HG02678 (cell line): ENCODE results near the gene MAN1C1.

Experiments used
- ATAC-seq: cut with Tn5 transposase; IDR thresholded peaks from one replicate; pipeline ENCODE4 v1.9.1; 2021; ENCODE audit warnings: mild to moderate bottlenecking, moderate library complexity; ENCODE audit not compliant: unreplicated experiment

MAN1C1 gene

GRCh38 chr1:25616095-25616986 lies at the start of gene MAN1C1:
Gene MAN1C1 (plus strand): TSS chr1:25616791. CDS start chr1:25617798, 1,007 bp downstream.
- ATAC-seq: peak; percentile 67

GRCh38 chr1:25567710-25568089 lies 48.9 kb upstream of the MAN1C1 start:
- ATAC-seq: no peak

DNA sequence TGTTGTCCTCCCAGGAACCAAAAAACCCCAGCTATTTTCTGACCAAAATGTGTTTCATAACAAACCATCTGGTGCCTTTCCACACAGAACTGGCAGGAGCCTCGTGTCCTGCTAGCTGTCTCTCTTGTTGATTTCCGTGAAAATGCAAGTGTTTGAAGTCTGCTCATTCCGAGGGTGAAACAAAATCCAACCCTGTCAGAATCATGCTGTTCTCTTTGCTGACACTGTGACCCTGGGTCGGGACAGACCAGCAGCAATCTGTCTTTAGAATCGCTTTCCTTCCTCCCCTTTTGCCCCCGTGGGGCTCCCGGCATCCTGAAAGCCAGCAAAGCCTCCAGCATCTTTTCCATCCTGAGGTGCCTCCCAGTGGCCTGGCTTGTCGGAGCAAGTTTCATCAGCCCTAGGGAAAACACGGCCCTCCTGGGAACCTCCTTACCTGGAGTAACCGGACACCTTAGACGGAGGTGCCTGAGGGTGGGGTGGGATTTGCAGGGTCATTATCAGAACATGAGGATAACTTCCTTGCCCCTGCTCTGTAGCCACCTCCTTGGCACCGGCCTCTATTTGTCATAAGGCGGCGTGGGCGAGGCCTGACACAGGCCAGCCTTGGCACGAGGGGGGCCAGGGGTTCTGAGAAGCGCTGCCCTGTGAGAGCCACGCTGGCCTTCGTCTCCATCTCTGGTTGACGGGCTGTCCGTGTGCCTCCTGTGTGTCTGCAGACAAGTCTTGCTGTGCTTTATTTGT lies 48.3 kb upstream of the MAN1C1 start:
- no peak for ATAC-seq

- no peak for ATAC-seq
Measured at GRCh38 chr1:25568834-25569596, 47.6 kb upstream of the MAN1C1 start.

- no peak for ATAC-seq
Measured at GRCh38 chr1:25569597-25570396, 46.8 kb upstream of the MAN1C1 start.

- no peak for ATAC-seq
Measured at GRCh38 chr1:25570798-25571521, 45.6 kb upstream of the MAN1C1 start.

- no peak for ATAC-seq
Measured at GRCh38 chr1:25571522-25571970, 45.0 kb upstream of the MAN1C1 start.

DNA sequence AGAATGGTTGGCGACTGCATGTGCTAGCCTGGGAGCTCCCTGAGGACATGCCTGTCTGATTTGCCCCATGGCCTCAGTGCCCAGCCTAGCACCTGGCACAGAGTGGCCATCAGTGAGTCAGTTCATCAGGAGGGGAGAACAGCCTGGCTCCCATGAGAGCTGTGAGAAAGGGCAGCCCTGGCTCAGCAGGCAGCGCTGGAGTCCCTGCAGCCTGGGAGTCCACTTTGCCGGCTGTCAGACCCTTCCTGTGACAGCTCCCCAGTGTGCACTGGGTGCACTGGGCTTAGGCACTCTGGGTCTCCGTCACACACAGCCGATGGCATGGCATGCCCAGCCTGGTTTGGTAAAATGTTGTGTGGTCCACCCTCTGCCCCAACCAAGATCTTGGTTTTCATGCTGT lies 44.5 kb upstream of the MAN1C1 start:
- ATAC-seq: no peak

DNA sequence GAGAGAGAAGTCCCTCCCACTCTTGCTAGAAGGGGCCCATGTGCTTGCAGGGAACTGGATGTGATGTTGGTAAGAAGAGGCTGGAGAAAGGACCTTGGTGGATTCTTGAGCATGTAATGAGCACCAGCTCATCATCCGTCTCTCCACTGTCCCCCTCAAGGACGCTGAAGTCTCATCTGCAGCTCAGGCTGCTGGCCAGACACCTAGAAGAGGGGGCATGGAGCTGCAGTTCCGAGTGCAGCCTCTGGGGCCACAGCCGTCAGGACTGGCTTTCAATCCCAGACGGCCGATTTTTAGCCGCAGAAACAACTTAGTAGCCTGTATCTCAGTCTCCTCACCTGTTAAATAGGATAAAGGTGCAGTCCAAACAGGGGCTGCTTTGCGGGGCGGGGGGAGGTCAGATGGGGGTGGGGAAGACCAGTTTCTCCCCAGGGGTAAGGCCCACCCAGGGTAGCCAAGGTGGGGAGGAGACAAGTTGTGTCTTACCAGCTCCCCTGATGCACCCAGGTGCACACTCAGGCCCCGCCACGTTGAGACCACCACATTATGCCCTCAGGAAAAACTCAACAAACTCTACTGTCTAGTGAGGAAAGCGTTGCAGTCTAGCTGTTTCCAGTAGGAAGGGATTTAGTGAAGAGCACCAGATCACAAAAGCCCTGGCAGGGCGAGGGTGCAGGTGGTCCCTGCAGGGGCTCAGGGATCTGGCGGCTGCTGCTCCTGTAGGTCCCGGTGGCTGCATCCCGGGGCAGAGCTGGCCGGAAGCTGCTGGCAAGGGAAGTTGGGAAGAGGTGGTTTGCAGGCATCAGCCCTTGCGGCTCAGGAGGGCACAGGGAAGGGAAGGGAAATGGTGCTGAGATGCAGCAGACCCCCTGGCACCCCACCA lies 43.6 kb upstream of the MAN1C1 start:
- ATAC-seq: no peak

- no peak for ATAC-seq
Measured at GRCh38 chr1:25573591-25573930, 43.0 kb upstream of the MAN1C1 start.

DNA sequence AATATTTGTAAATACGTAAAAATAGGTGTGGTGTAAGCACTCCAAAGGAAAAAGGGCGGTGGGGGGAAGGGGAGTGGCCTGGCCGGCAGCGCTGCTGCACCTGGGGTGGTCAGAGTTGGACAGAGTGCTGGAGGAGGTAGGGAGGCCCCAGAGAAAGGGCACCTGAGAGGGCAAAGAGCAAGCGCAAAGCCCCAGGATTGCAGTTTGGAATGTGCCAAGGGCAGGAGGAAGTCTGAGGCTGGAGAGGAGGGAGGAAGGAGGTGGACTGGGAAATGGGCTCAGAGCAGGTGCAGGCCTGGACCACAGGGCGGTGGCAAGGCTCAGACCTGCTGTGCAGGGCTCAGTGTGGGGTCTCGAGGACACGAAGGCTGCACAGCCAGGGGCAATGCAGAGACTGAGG lies 42.6 kb upstream of the MAN1C1 start:
- ATAC-seq: no peak

- no peak for ATAC-seq
Measured at GRCh38 chr1:25575191-25575590, 41.4 kb upstream of the MAN1C1 start.

DNA sequence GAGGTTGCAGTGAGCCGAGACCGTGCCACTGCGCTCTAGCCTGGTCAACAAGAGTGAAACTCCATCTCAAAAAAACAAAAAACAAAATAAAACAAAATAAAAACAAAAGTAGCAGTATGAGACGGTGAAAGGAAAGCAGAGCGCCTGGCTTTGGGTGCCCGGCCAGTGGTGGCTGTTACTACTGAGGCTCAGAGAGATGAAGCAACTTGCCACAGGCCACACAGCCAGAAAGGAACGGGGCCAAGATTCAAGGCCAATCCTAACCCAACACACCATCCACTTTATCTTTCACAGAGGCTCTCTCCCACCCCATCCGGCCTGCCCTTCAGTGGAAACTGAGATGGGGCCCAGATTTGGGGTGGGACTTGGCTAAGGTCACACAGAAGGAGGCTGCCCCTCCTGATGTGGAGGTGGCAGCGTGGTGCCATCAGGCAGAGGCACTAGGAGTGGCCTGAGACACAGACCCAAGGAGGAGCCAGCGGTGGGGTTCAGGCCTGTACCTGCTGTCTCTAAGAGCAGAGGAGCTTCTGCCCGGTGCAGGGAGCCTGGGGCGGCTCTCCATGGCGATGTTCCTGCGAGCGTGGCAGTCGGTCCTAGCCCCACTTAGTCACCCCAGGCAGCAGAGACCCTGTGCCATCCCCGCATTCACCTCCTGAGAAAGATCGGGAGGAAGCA lies 40.0 kb upstream of the MAN1C1 start:
- no peak for ATAC-seq

- ATAC-seq: no peak
Measured at GRCh38 chr1:25577134-25577920, 39.3 kb upstream of the MAN1C1 start.

- no peak for ATAC-seq
Measured at GRCh38 chr1:25579292-25580252, 37.0 kb upstream of the MAN1C1 start.

DNA sequence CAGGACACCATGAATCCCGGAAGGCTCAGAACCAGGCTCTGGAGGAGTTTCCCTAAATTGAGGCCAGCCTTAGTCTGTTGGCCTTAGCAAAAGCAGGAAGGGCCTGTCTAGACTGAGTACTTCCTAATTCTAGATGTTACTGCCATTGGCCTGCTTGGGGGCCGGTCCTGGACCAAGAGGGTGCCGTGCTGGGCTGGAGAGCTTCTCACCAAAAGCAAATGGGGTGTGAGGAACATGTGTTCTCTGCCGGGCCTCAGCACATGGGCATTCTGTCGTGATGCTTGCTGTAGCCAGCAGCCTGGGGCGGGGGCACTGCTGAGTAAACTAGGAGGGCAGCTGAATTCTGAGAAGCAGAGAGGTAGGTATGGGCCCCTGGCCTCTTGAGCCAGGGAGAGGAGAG lies 35.7 kb upstream of the MAN1C1 start:
- ATAC-seq: no peak
